OCI-LY3 (cell line): ENCODE measurements around the gene TATDN2.

Experiments
- CTCF ChIP-seq: fragments of 200-600, 300-600 bp; sonication (generic); IDR thresholded peaks from 2 replicates; pipeline ENCODE4 v1.5.1; 2014; ENCODE audit warnings: antibody characterized with exemption, low read length, low read depth
- EZH2phosphoT487 ChIP-seq: fragments of 200-600 bp; shearing (Covaris generic); IDR thresholded peaks from 2 replicates; pipeline ENCODE4 v1.6.1; 2018; ENCODE audit warnings: antibody characterized with exemption, mixed run types, low read depth

GRCh38 chr3:10317311-10317960 lies 69.2 kb downstream of the TATDN2 start:
- TF ChIP-seq CTCF (no peak), EZH2phosphoT487 (no peak)
